GM12891 (cell line): ENCODE data around the gene LCLAT1.

Source experiments
- PAX5 ChIP-seq: IDR thresholded peaks from 2 replicates; pipeline ENCODE4 v1.6.1; 2011; ENCODE audit warnings: low read length, moderate library complexity, mild to moderate bottlenecking; ENCODE audit not compliant: insufficient read depth, severe bottlenecking
- POLR2A ChIP-seq: IDR thresholded peaks from 2 replicates; pipeline ENCODE4 v1.6.1; 2011; ENCODE audit warnings: low read depth, low read length, control low read depth
- POLR2AphosphoS5 ChIP-seq: IDR thresholded peaks from 2 replicates; pipeline ENCODE4 v1.6.1; 2011; ENCODE audit warnings: low read depth, low read length, control low read depth
- POU2F2 ChIP-seq: IDR thresholded peaks from 2 replicates; pipeline ENCODE4 v1.6.1; 2011; ENCODE audit warnings: low read depth, mild to moderate bottlenecking, control low read depth, low read length, moderate library complexity
- SPI1 ChIP-seq: IDR thresholded peaks from 2 replicates; pipeline ENCODE4 v1.6.1; 2011; ENCODE audit warnings: low read depth, low read length, control low read depth
- TAF1 ChIP-seq: IDR thresholded peaks from 2 replicates; pipeline ENCODE4 v1.6.1; 2011; ENCODE audit warnings: low read depth, low read length, control low read depth

DNA sequence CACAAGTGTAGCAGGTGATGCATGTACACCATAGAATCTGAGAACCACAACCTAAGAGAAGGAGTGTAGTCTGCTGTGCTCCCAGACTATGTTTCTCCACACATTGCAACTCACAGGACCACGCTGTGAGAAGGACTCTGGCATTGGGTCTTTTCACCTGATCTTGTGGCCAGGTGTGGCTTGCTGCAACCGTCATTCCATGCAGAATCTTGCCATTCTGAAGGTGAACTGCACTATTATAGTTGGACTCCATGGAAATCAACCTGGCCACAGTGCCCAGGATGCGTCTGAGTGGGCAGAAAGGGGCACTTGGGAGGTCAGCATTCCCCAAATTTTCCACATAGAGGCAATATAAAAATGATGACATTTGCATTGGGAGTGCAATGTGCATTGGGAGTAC is 237.9 kb downstream of the LCLAT1 start:
- TF ChIP-seq SPI1, result no peak
- no peak for TF ChIP-seq POLR2AphosphoS5
- TF ChIP-seq POLR2A, result no peak
- no peak for TF ChIP-seq TAF1
- TF ChIP-seq POU2F2, result no peak
- no peak for TF ChIP-seq PAX5
